Esophagus muscularis mucosa (tissue), 4 donors: Measurements from ENCODE around the gene SLC23A3.

ENCODE experiments used
- EP300 ChIP-seq: sonication (generic); formaldehyde crosslinking; IDR thresholded peaks from one replicate; pipeline ENCODE4 v1.6.1; 2017; ENCODE audit warnings: antibody characterized with exemption
- POLR2A ChIP-seq: fragments of 450-650 bp; IDR thresholded peaks from one replicate; pipeline ENCODE4 v1.6.1; 2017; ENCODE audit warnings: antibody characterized with exemption, moderate library complexity, mild to moderate bottlenecking, low read depth
- POLR2AphosphoS5 ChIP-seq, 2 donors: sonication (generic); formaldehyde crosslinking; IDR thresholded peaks; one replicate each; pipeline ENCODE4 v1.6.1; 2017; ENCODE audit warnings: antibody characterized with exemption in 2 of 2
- TF ChIP-seq, protein P1 (sequence below), 3 experiments: fragments of 200-600 bp in 2 of 3; fragments of 450-650 bp in 1 of 3; sonication (generic) in 2 of 3; IDR thresholded peaks; one replicate each; pipeline ENCODE4 v1.5.1; 2017 to 2019; ENCODE audit warnings: antibody characterized with exemption in 3 of 3, mild to moderate bottlenecking in 2 of 3, moderate library complexity in 1 of 3

GRCh38 chr2:219214141-219214540, 44.3 kb upstream of the SLC23A3 start:
- no peak for TF ChIP-seq POLR2AphosphoS5 (IDR thresholded peaks at IDR 0.05)
- TF ChIP-seq, protein P1, sequence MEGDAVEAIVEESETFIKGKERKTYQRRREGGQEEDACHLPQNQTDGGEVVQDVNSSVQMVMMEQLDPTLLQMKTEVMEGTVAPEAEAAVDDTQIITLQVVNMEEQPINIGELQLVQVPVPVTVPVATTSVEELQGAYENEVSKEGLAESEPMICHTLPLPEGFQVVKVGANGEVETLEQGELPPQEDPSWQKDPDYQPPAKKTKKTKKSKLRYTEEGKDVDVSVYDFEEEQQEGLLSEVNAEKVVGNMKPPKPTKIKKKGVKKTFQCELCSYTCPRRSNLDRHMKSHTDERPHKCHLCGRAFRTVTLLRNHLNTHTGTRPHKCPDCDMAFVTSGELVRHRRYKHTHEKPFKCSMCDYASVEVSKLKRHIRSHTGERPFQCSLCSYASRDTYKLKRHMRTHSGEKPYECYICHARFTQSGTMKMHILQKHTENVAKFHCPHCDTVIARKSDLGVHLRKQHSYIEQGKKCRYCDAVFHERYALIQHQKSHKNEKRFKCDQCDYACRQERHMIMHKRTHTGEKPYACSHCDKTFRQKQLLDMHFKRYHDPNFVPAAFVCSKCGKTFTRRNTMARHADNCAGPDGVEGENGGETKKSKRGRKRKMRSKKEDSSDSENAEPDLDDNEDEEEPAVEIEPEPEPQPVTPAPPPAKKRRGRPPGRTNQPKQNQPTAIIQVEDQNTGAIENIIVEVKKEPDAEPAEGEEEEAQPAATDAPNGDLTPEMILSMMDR (IDR thresholded peaks at IDR 0.05): no peak
- TF ChIP-seq POLR2A: no peak
- no peak for TF ChIP-seq EP300
